Heart left ventricle (tissue), 16 donors: ENCODE measurements around the gene SH3PXD2A. TPM values are rescaled to one million over a fixed set of nuclear protein-coding genes. Genes with fewer than 3 reads are reported as not detected.

Experiments
- ATAC-seq, 4 donors: fragments of 200-7000 bp; cut with Tn5 transposase; one replicate each; pipeline ENCODE4 v1.9.1; 2020 to 2022; ENCODE audit warnings: moderate library complexity in 4 of 4, mild to moderate bottlenecking in 3 of 4, moderate number of reproducible peaks in 1 of 4
- DNase-seq, 5 donors: peaks; one replicate each; pipeline ENCODE4 v3.0.0-alpha.2; 2020
- H3K27ac ChIP-seq, 12 donors: fragments of 200-600 bp; sonication (generic) in 4 of 12; one replicate each; pipeline versions ENCODE4 v1.5.0 to v1.8.0; 2016 to 2022; ENCODE audit warnings: mild to moderate bottlenecking in 2 of 12
- H3K27me3 ChIP-seq, 9 donors: fragments of 200-600 bp; sonication (generic) in 2 of 9; one replicate each; pipeline versions ENCODE4 v1.5.1 to v1.8.0; 2016 to 2022; ENCODE audit warnings: mild to moderate bottlenecking in 3 of 9
- H3K36me3 ChIP-seq, 9 donors: fragments of 200-600 bp; sonication (generic) in 2 of 9; one replicate each; pipeline versions ENCODE4 v1.5.0 to v1.8.0; 2018 to 2022; ENCODE audit warnings: mild to moderate bottlenecking in 2 of 9
- H3K4me1 ChIP-seq, 12 donors: fragments of 200-600 bp; sonication (generic) in 4 of 12; one replicate each; pipeline versions ENCODE4 v1.5.0 to v1.8.0; 2016 to 2022; ENCODE audit warnings: mild to moderate bottlenecking in 3 of 12
- H3K4me3 ChIP-seq, 12 donors: fragments of 200-600 bp; sonication (generic) in 4 of 12; one replicate each; pipeline versions ENCODE4 v1.5.0 to v1.8.0; 2017 to 2022; ENCODE audit warnings: mild to moderate bottlenecking in 9 of 12, moderate library complexity in 4 of 12
- H3K9me3 ChIP-seq, 12 donors: fragments of 200-600 bp; sonication (generic) in 4 of 12; one replicate each; pipeline versions ENCODE4 v1.5.0 to v1.8.0; 2016 to 2022; ENCODE audit warnings: mild to moderate bottlenecking in 1 of 12
- CTCF ChIP-seq, 12 donors: fragments of 200-600 bp; sonication (generic) in 4 of 12; IDR thresholded peaks; one replicate each; pipeline versions ENCODE4 v1.5.0 to v1.8.0; 2018 to 2022; ENCODE audit warnings: antibody characterized with exemption in 12 of 12, mild to moderate bottlenecking in 5 of 12
- POLR2A ChIP-seq, 2 donors: fragments of 450-650 bp; IDR thresholded peaks; one replicate each; pipeline ENCODE4 v1.6.1; 2017; ENCODE audit warnings: antibody characterized with exemption in 2 of 2, mild to moderate bottlenecking in 2 of 2, moderate library complexity in 2 of 2
- WGBS, 4 donors: extraction: QIAGEN DNeasy Blood & Tissue Kit in 2 of 4; methylation state at CpG; one replicate each; pipeline versions ENCODE4 v1.1.5 to v1.1.7; 2013 to 2018; 5-methylcytosine and 5-hydroxymethylcytosine counted together
- intact Hi-C, 10 donors: fragments of 100-400 bp; cut with DNase I; formaldehyde crosslinking; loops; one replicate each; pipeline versions ENCODE4 v1.11.1 to v1.14.2; 2022
- polyA plus RNA-seq, 2 donors: library from polyadenylated mRNA; stranded (reverse); fragments of 200-250 nt; gene quantifications; one replicate each; pipeline ENCODE4 v1.2.3, GENCODE V29; 2013
- total RNA-seq, 9 donors: library from RNA; depleted of rRNA in 2 of 9; stranded (reverse); fragments of >200 nt in 2 of 9; fragmentation: NEBNext Ultra II Directional in 3 of 9; extraction: Animal tissue kit (Norgen Biotek cat#: 25700) in 3 of 9; gene quantifications; one replicate each; pipeline versions ENCODE4 v1.1.0 to v1.2.4, GENCODE V29; 2016 to 2023
- donor health status: ischemic (EF 13 %, LVEDD 7.1; RV severe dilation, severe dysfunction).
- donor health status: healthy with polysubstance abuse.
- donor health status: DM: no; HTN: yes; CAD: no.
- donor health status: DM: no; HTN: no; CAD: no.
- donor health status: ischemic (EF 25% LVEDD 6.9; RV normal size, moderate dysfunction).
- donor health status: ischemic (EF 25% LVEDD 5.7; RV mildly dilated, moderate dysfunction).
- donor health status: healthy.
- donor health status: DM: yes; HTN: yes; CAD: no.
- donor health status: ischemic (EF 35%, LVEDD 5.7; RV mildly dilated, moderate dysfunction).
- donor health status: nonischemic (EF 11% LVEDD 7.7; RV severe dilation, severe dysfunction).
- donor health status: DM: yes; HTN: yes; CAD: no.
- donor health status: PGD.
- donor health status: ischemic (EF 29% LVEDD 5.4; RV normal size, mild dysfunction).
- donor health status: nonischemic (EF 23%, LVEDD 6.1; RV moderate dilation, normal function).

Gene SH3PXD2A
- total and polyA plus RNA-seq, 11 donors: 11.8 to 43.4 (median 31.1) TPM

- H3K36me3 ChIP-seq: no peaks in the 10 kb centered on the region
- H3K27me3 ChIP-seq: no peaks in the 10 kb centered on the region
- no peak for TF ChIP-seq POLR2A (IDR thresholded peaks at IDR 0.05)
- TF ChIP-seq CTCF (IDR thresholded peaks at IDR 0.05): no peak
- intact Hi-C loops: loop anchor here in 6 of 10 donors (5.0 to 10.0 kb wide), 5 partner anchors 62 to 504 kb away; no protein-coding TSS in a partner anchor
- H3K4me3 ChIP-seq: no peak overlapping the region
- ATAC-seq: no peak
- WGBS, 4 donors: 84 to 93% (median 91%) methylated on average over 4 of the region's 4 CpGs
- no peaks in the 10 kb centered on the region for H3K9me3 ChIP-seq
- H3K4me1 ChIP-seq: peaks cover 0 to 19% (median 0%) of the 10 kb centered on the region in 12 donors
- peak in 1 of 5 donors; percentile 7 for DNase-seq
- no peak overlapping the region for H3K27ac ChIP-seq
Measured at GRCh38 chr10:103710490-103710889, 144.9 kb downstream of the SH3PXD2A start.

GRCh38 chr10:103709341-103709920, 145.9 kb downstream of the SH3PXD2A start:
- DNase-seq: peak in 1 of 5 donors; percentile 19
- Histone ChIP-seq H3K27me3 (no peaks in the 10 kb centered on the region), H3K4me1 (peaks cover 0 to 19% (median 0%) of the 10 kb centered on the region in 12 donors), H3K36me3 (no peaks in the 10 kb centered on the region), H3K27ac (no peak overlapping the region), H3K4me3 (no peak overlapping the region), H3K9me3 (no peaks in the 10 kb centered on the region)
- WGBS, 4 donors: 86 to 97% (median 91%) methylated on average over 8 of the region's 8 CpGs
- no peak for TF ChIP-seq CTCF (IDR thresholded peaks at IDR 0.05)
- TF ChIP-seq POLR2A (IDR thresholded peaks at IDR 0.05): no peak
- no peak for ATAC-seq
- intact Hi-C loops: no loop called here

- Histone ChIP-seq H3K4me3 (no peak overlapping the region), H3K4me1 (peaks cover 0 to 19% (median 0%) of the 10 kb centered on the region in 12 donors), H3K36me3 (no peaks in the 10 kb centered on the region), H3K27me3 (no peaks in the 10 kb centered on the region), H3K9me3 (no peaks in the 10 kb centered on the region), H3K27ac (no peak overlapping the region)
- WGBS, 4 donors: 53 to 66% (median 61%) methylated on average over 6 of the region's 6 CpGs
- DNase-seq: peak in 1 of 5 donors; percentile 12
- intact Hi-C loops: no loop called here
- no peak for TF ChIP-seq CTCF (IDR thresholded peaks at IDR 0.05)
- TF ChIP-seq POLR2A (IDR thresholded peaks at IDR 0.05): no peak
- ATAC-seq: no peak
Measured at GRCh38 chr10:103708627-103709288, 146.6 kb downstream of the SH3PXD2A start.

GRCh38 chr10:103707956-103708626, 147.3 kb downstream of the SH3PXD2A start:
- peak in 1 of 5 donors; percentile 37 for DNase-seq
- Histone ChIP-seq H3K4me3 (no peak overlapping the region), H3K27ac (no peak overlapping the region), H3K27me3 (no peaks in the 10 kb centered on the region), H3K36me3 (no peaks in the 10 kb centered on the region), H3K4me1 (peaks cover 0 to 16% (median 0%) of the 10 kb centered on the region in 12 donors), H3K9me3 (no peaks in the 10 kb centered on the region)
- intact Hi-C loops: no loop called here
- peak in 1 of 4 donors; percentile 3 for ATAC-seq
- WGBS, 4 donors: 74 to 80% (median 78%) methylated on average over 9 to 10 of the region's 10 CpGs
- TF ChIP-seq POLR2A (IDR thresholded peaks at IDR 0.05): no peak
- no peak for TF ChIP-seq CTCF (IDR thresholded peaks at IDR 0.05)
